ENCODE results near the gene SACM1L.

The SACM1L gene

DNA sequence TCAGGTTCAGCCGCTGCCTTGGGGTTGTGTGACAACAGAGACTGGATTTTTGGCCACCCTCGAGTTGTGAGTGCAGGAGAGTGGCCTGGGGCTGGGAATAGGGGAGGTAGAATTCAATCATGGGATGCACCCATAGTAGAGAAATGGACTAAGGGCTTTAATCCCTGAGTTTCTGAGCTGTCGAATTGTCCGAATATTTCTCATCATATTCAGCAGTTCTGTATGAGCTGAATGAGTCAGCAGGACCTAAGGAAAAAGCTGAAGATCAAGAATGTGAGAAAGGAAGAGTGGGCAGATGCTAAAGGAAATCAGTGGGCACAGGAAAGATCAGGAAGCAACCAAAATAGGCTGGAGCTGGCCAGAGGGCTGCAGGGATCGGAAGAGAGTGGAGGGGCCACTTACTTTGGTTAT, 44.4 kb upstream of the SACM1L start:
- TF ChIP-seq, protein P1, sequence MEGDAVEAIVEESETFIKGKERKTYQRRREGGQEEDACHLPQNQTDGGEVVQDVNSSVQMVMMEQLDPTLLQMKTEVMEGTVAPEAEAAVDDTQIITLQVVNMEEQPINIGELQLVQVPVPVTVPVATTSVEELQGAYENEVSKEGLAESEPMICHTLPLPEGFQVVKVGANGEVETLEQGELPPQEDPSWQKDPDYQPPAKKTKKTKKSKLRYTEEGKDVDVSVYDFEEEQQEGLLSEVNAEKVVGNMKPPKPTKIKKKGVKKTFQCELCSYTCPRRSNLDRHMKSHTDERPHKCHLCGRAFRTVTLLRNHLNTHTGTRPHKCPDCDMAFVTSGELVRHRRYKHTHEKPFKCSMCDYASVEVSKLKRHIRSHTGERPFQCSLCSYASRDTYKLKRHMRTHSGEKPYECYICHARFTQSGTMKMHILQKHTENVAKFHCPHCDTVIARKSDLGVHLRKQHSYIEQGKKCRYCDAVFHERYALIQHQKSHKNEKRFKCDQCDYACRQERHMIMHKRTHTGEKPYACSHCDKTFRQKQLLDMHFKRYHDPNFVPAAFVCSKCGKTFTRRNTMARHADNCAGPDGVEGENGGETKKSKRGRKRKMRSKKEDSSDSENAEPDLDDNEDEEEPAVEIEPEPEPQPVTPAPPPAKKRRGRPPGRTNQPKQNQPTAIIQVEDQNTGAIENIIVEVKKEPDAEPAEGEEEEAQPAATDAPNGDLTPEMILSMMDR (conservative IDR thresholded peaks at IDR 0.05; ENCODE audit: low read length), result no peak
- no peak overlapping the region for H3K4me3 ChIP-seq (ENCODE audit: low read length)
- peak; percentile 86 for DNase-seq (ENCODE audit: low read depth)

DNA sequence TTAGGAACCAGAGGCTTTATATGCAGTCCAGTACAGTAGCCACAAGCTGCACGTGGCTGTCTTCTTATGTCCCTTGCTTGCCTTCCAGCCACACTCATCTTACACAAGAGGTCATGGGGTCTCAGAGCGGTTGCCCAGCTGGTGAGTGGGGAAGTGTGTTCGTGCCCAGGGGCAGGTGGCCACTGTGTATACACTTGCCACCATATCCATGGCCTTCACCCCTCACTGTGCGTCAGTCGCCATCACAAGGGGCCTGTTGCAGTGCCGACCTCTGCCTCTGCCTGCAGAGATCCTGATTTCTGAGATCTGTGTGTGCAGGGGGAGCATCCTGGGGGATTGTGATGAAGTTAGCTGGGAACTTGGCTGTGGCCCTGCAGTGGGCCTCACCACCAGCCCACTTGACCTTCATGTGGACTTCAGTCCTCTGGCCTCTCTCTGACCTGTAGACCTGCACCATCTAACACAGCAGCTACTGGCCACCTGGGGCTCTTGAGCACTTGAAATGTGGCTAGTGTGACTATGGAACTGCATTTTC, 43.1 kb upstream of the SACM1L start:
- no peak overlapping the region for H3K4me3 ChIP-seq (ENCODE audit: low read length)
- no peak for DNase-seq (ENCODE audit: low read depth)
- TF ChIP-seq, protein P1 (conservative IDR thresholded peaks at IDR 0.05; ENCODE audit: low read length), result no peak

DNA sequence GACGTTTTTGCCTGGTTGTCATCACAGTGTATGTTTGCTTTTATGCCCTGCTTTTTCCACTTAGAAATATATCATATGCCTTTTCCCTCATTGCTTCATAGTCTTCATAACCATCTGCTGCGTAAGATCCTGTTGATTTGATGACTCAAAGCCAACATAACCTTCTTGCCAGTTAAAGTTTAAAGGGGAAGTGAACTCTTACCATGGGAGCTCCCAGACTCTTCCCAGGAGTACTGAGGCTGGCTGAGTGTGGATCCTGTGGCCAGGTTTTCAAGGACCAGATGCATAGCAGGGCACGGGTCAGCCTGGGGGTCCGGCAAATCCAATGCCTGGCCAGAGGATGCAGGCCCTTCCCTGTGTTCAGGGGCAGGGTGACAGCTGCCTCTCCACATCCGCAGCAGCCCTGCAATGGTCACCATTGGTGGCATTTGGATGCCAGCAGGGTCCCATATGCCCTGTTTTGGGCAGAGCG, 42.0 kb upstream of the SACM1L start:
- H3K4me3 ChIP-seq (ENCODE audit: low read length), result no peak overlapping the region
- peak; percentile 88 for DNase-seq (ENCODE audit: low read depth)

DNA sequence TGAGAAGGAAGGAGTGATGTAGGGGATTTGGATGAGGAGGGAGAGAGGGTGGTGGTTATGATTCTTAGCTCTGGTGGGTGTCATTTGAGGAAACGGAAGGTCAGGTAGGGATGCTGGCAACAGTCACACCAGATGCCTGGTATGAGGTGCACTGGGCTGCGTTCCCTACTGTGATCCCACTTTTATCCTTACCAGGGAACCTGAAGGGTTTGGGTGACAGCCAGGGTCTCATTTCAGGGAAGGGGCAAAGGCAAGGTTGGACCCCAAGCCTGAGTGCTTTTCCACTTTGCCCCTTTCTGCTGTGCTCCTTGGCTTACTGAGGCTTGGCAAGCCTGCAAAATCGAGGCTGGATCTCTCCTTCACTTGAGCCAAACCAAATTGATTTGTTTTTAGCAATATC, 36.0 kb upstream of the SACM1L start:
- TF ChIP-seq, protein P1 (conservative IDR thresholded peaks at IDR 0.05; ENCODE audit: low read length), result no peak
- no peak overlapping the region for H3K4me3 ChIP-seq (ENCODE audit: low read length)
- no peak for DNase-seq (ENCODE audit: low read depth)

More for the DNA sequence above, 42.0 kb upstream of the SACM1L start:
- TF ChIP-seq, protein P1 (conservative IDR thresholded peaks at IDR 0.05; ENCODE audit: low read length), result no peak

DNA sequence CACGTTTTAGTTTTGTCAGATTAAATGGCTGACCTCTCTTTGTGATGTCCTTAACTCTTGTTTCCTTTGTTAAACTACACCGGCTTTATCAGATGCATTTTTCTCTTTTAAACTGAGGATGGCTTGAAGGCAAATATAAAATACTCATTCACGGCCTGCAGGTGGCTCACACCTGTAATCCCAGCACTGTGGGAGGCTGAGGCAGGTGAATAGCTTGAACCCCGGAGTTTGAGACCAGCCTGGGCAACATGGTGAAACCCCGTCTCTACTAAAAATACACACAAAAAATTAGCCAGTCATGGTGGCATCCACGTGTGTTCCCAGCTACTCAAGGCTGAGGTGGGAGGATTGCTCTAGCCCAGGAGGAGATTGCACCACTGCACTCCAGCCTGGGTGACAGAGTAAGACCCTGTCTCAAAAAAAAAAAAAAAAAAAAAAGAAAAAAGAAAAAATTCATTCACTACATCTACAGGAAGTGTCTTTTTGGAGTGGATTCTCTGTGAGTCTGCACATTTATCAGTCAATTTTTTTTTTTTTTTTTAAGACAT, 34.7 kb upstream of the SACM1L start:
- H3K4me3 ChIP-seq (ENCODE audit: low read length), result no peak overlapping the region
- TF ChIP-seq, protein P1 (conservative IDR thresholded peaks at IDR 0.05; ENCODE audit: low read length), result no peak
- DNase-seq (ENCODE audit: low read depth), result no peak

DNA sequence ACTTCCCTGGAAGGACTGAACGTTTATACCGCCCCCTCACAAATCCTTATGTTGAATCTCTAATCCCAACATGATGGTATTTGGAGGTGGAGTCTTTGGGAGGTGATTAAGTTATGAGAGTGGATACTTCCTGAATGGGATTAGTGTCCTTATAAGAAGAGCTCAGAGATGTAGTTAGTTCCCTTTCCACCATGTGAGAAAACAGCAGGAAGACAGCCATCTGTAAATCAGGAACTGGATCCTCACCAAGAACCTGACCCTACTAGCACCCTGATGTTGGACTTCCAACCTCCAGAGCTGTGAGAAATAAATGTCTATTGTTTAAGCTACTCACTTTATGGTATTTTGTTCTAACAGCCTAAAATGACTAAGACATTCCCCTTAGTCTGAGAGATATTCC, 33.3 kb upstream of the SACM1L start:
- no peak overlapping the region for H3K4me3 ChIP-seq (ENCODE audit: low read length)
- DNase-seq (ENCODE audit: low read depth), result no peak
- TF ChIP-seq, protein P1 (conservative IDR thresholded peaks at IDR 0.05; ENCODE audit: low read length), result no peak
